ENCODE data around the gene CEP95. TPM values are rescaled to one million over a fixed set of nuclear protein-coding genes. Genes with fewer than 3 reads are reported as not detected.

CEP95 gene
- total and polyA plus RNA-seq, 9 donors: 44.5 to 87.2 (median 63.3) TPM

DNA sequence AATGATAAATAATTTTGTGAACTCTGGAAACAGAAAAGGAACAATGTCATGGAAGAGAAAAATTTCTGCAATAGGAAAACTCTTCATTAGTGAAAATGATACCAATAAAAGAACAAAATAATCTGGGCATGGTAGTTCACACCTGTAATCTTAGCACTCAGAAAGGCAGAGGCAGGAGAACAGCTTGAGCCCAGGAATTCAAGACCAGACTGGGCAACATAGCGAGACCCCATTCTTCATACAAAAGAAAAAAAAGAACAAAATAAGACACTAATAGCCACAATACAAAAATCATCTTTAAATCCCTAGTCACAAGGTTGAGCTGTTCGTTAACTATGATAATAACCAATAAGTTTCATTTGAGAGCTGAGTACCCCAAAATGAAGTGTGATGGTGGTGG, 18.5 kb upstream of the CEP95 start:
- TF ChIP-seq POLR2A (IDR thresholded peaks at IDR 0.05) (no peak), EP300 (IDR thresholded peaks at IDR 0.05) (no peak)
- TF ChIP-seq, protein P1, sequence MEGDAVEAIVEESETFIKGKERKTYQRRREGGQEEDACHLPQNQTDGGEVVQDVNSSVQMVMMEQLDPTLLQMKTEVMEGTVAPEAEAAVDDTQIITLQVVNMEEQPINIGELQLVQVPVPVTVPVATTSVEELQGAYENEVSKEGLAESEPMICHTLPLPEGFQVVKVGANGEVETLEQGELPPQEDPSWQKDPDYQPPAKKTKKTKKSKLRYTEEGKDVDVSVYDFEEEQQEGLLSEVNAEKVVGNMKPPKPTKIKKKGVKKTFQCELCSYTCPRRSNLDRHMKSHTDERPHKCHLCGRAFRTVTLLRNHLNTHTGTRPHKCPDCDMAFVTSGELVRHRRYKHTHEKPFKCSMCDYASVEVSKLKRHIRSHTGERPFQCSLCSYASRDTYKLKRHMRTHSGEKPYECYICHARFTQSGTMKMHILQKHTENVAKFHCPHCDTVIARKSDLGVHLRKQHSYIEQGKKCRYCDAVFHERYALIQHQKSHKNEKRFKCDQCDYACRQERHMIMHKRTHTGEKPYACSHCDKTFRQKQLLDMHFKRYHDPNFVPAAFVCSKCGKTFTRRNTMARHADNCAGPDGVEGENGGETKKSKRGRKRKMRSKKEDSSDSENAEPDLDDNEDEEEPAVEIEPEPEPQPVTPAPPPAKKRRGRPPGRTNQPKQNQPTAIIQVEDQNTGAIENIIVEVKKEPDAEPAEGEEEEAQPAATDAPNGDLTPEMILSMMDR (IDR thresholded peaks at IDR 0.05): no peak
- no peak overlapping the region for H3K4me3 ChIP-seq
- intact Hi-C loops (cut with DNase I): no loop called here
- no peak for DNase-seq
- no peaks in the 10 kb centered on the region for H3K27me3 ChIP-seq
- H3K4me1 ChIP-seq (ENCODE audit: insufficient read depth): no peaks in the 10 kb centered on the region
- H3K36me3 ChIP-seq: no peaks in the 10 kb centered on the region
- H3K9me3 ChIP-seq: no peaks in the 10 kb centered on the region
- WGBS, 3 donors: 93 to 100% (median 98%) methylated on average over 2 of the region's 2 CpGs
- H3K27ac ChIP-seq: no peak overlapping the region

DNA sequence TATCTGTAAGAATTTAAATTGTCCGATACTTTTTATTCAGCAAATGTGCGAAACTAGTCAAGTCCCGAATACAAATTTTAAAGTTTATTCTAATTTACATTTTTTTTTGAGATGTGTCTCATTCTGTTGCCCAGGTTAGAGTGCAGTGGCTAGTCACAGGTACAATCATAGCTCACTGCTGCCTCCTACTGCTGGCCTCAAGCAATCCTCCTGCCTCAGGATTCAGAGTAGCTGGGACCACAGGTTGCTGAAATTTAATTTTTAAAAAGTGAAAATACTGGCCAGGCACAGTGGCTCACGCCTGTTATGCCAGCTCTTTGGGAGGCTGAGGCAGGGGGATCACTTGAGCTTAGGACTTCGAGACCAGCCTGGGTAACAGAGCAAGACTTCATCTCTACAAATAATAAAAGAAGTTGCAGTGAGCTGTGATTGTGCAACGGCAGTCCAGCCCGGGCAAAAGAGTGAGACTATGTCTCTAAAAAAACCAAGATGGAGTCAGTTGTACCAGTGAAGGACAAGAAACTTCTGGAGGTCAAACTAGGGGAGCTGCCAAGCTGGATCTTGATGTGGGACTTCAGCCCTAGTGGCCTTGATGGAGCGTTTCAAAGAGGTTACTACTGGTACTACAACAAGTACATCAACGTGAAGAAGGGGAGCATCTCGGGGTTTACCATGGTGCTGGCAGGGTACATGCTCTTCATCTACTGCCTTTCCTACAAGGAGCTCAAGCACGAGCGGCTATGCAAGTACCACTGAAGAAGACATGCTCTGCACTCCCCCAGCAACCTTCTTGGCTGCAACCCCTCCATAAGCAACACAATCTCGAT, 15.5 kb upstream of the CEP95 start:
- Histone ChIP-seq H3K36me3 (no peaks in the 10 kb centered on the region), H3K9me3 (no peaks in the 10 kb centered on the region), H3K4me1 (ENCODE audit: insufficient read depth) (peaks cover 6% of the 10 kb centered on the region), H3K27me3 (no peaks in the 10 kb centered on the region), H3K27ac (no peak overlapping the region), H3K4me3 (no peak overlapping the region)
- intact Hi-C loops (cut with DNase I): loop anchor here in 2 of 4 donors (10.0 kb wide), 2 partner anchors 66 to 176 kb away; no protein-coding TSS in a partner anchor
- no peak for DNase-seq
- 91 to 93% (median 92%) methylated on average over 13 of the region's 13 CpGs for WGBS, 3 donors
- no peak for TF ChIP-seq EP300 (IDR thresholded peaks at IDR 0.05)
- TF ChIP-seq, protein P1 (IDR thresholded peaks at IDR 0.05): no peak
- no peak for TF ChIP-seq POLR2A (IDR thresholded peaks at IDR 0.05)

DNA sequence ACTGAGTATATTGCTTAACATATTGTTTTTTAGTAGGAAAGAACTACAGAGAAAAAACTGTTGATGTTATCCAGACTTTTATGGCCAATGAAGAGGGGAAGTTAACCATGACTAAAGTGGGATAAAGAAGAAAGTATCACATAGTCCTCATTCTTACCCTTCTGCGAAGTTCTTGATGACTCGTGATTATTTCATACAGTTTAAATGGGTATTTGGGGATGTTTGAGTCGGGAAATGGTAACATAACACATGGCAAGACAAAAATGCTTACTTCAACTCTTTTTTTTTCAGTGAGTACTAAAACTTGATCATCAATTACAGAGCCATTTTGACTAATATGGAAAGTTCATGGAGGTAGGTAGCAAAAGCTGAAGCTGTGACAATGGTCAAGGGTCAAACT, 14.8 kb upstream of the CEP95 start:
- DNase-seq: no peak
- no peaks in the 10 kb centered on the region for H3K9me3 ChIP-seq
- no peak overlapping the region for H3K4me3 ChIP-seq
- no peaks in the 10 kb centered on the region for H3K27me3 ChIP-seq
- intact Hi-C loops (cut with DNase I): loop anchor here in 2 of 4 donors (10.0 kb wide), 2 partner anchors 67 to 177 kb away; no protein-coding TSS in a partner anchor
- TF ChIP-seq POLR2A (IDR thresholded peaks at IDR 0.05) (no peak), EP300 (IDR thresholded peaks at IDR 0.05) (no peak)
- TF ChIP-seq, protein P1 (IDR thresholded peaks at IDR 0.05): no peak
- H3K4me1 ChIP-seq (ENCODE audit: insufficient read depth): peaks cover 6% of the 10 kb centered on the region
- WGBS, 3 donors: 65 to 85% (median 81%) methylated on average over 3 of the region's 3 CpGs
- H3K27ac ChIP-seq: no peak overlapping the region
- no peaks in the 10 kb centered on the region for H3K36me3 ChIP-seq

DNA sequence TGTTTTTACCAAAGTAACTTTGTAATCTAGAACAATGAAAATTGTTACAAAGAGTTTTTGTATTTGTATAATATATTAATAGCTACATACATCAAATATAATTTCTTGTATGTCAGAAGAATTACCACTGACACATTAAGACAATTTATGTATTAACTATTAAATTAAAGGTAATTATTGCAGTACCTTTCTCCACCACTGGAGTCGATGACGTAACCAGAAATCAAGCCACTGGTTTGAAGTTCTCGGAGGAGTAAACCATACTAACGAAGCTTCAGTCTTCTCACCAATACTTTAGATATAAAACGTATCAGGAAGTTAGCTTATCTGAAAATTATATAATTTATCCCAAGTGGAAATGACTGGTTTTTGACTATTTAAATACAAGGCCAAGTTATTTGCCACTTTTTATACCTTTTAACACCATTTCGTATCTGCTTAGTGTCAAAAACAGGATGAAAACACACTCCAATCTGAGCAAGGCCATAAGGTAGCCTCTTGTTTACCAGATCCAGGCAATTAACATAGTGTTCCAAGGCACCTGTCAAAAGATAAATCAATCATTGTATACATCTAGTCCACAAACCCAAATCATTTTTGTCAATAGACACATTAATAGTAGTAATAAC, 14.2 kb upstream of the CEP95 start:
- TF ChIP-seq EP300 (IDR thresholded peaks at IDR 0.05) (no peak), POLR2A (IDR thresholded peaks at IDR 0.05) (no peak)
- TF ChIP-seq, protein P1 (IDR thresholded peaks at IDR 0.05): peak in 2 of 3 donors; percentile 16 to 34
- no peak overlapping the region for H3K27ac ChIP-seq
- no peaks in the 10 kb centered on the region for H3K27me3 ChIP-seq
- H3K4me1 ChIP-seq (ENCODE audit: insufficient read depth): peaks cover 6% of the 10 kb centered on the region
- H3K36me3 ChIP-seq: no peaks in the 10 kb centered on the region
- H3K4me3 ChIP-seq: no peak overlapping the region
- intact Hi-C loops (cut with DNase I): loop anchor here in 2 of 4 donors (10.0 kb wide), 2 partner anchors 68 to 178 kb away; no protein-coding TSS in a partner anchor
- no peak for DNase-seq
- no peaks in the 10 kb centered on the region for H3K9me3 ChIP-seq
- 83 to 85% (median 83%) methylated on average over 6 of the region's 6 CpGs for WGBS, 3 donors

Data from ovary (tissue), 9 donors.